Measurements from ENCODE around the gene PARP14. TPM values are rescaled to one million over a fixed set of nuclear protein-coding genes. Genes with fewer than 3 reads are reported as not detected.

PARP14 gene
- total RNA-seq, 1 experiment from 2014 or later, result 15.5 TPM

DNA sequence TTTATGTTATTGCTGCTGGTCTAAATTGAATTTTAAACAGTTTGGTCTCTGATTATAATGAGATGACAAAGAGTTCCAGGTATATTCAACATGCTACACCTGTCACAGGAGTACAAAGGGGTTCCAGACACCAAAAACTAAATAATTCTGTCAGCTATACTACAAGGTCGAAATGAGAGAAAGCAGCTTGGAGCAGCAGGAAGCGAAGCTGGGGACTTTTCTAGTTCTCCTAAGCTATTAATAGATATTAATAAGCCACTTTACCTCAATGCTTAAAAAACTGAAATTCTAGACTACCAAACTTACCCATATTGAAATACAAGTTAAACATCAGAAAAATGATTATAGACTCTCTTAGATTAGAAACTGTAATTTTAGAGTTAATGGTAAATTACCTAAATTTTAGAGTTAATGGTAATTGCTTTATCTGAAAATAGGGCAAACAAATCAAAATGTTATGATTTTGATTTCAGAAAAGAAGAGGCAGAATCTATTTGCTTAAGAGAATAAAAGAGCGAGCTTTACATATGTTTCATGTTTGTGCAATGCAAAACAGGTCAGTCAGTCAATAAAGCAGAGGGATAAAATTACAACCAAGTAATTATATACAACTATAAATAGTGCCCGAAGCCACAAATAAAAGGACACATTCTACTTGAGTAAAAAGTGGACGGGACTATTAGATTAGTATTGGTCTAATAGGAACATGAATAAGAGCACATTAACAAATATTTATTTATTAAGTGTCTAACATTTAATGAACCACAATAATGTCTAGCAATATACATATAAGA lies 96.2 kb downstream of the PARP14 start:
- no peak for DNase-seq (ENCODE audit: unreplicated experiment)

DNA sequence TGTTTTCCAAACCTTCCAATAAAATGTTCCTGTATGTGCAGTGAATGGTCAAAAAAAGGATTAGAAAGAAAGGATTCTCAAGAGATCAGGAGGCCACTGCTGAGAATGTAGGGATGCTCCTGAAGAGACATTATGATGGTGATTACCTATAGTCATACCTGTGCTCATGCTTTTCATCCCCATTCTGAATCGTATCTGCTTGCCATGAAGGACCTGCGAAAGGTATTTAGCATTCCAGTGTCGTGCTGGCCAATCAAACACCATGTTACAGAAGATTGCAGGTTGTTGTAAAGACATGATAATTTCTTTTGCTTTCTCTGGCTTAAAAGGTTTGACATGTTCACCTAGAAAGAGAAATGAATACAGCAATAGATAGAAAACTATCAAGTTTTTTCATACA lies 96.9 kb downstream of the PARP14 start:
- no peak overlapping the region for H3K4me3 Mint-ChIP-seq (ENCODE audit: unreplicated experiment)
- DNase-seq (ENCODE audit: unreplicated experiment), result no peak
- no peaks in the 10 kb centered on the region for H3K9me3 Mint-ChIP-seq (ENCODE audit: unreplicated experiment)
- TF ChIP-seq, protein P1, sequence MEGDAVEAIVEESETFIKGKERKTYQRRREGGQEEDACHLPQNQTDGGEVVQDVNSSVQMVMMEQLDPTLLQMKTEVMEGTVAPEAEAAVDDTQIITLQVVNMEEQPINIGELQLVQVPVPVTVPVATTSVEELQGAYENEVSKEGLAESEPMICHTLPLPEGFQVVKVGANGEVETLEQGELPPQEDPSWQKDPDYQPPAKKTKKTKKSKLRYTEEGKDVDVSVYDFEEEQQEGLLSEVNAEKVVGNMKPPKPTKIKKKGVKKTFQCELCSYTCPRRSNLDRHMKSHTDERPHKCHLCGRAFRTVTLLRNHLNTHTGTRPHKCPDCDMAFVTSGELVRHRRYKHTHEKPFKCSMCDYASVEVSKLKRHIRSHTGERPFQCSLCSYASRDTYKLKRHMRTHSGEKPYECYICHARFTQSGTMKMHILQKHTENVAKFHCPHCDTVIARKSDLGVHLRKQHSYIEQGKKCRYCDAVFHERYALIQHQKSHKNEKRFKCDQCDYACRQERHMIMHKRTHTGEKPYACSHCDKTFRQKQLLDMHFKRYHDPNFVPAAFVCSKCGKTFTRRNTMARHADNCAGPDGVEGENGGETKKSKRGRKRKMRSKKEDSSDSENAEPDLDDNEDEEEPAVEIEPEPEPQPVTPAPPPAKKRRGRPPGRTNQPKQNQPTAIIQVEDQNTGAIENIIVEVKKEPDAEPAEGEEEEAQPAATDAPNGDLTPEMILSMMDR (IDR thresholded peaks at IDR 0.05; ENCODE audit: unreplicated experiment), result no peak
- intact Hi-C loops (cut with micrococcal nuclease), result no loop called here
- no peak overlapping the region for H3K27ac Mint-ChIP-seq (ENCODE audit: low read depth, unreplicated experiment)
- ChIA-PET POLR2A (no interaction called here), CTCF (no interaction called here)
- H3K27me3 Mint-ChIP-seq (ENCODE audit: insufficient read depth, unreplicated experiment), result no peaks in the 10 kb centered on the region
- H3K4me1 Mint-ChIP-seq (ENCODE audit: insufficient read depth, unreplicated experiment), result peaks cover 7% of the 10 kb centered on the region
- no peaks in the 10 kb centered on the region for H3K36me3 Mint-ChIP-seq (ENCODE audit: insufficient read depth, unreplicated experiment)
- BruUV-seq (replicated peaks), result no TSS peak

More for the DNA sequence above, 96.2 kb downstream of the PARP14 start:
- Mint-ChIP-seq H3K36me3 (ENCODE audit: insufficient read depth, unreplicated experiment) (no peaks in the 10 kb centered on the region), H3K27ac (ENCODE audit: low read depth, unreplicated experiment) (no peak overlapping the region), H3K27me3 (ENCODE audit: insufficient read depth, unreplicated experiment) (no peaks in the 10 kb centered on the region), H3K4me3 (ENCODE audit: unreplicated experiment) (no peak overlapping the region), H3K4me1 (ENCODE audit: insufficient read depth, unreplicated experiment) (peaks cover 7% of the 10 kb centered on the region), H3K9me3 (ENCODE audit: unreplicated experiment) (no peaks in the 10 kb centered on the region)
- TF ChIP-seq, protein P1 (IDR thresholded peaks at IDR 0.05; ENCODE audit: unreplicated experiment), result no peak
- intact Hi-C loops (cut with micrococcal nuclease), result no loop called here
- POLR2A ChIA-PET, result no interaction called here
- BruUV-seq (replicated peaks), result no TSS peak
- CTCF ChIA-PET, result interaction anchor here (0.5 to 1.9 kb wide), 4 partner anchors 15 to 251 kb away, joined by 3 to 6 read pairs (median 3); partner anchors contain the start of gene SEMA5B

Other genes starting within 250 kb of the PARP14 start
- 101 and 104 TPM in 2 replicates for gene KPNA1, start 165.9 kb upstream of the PARP14 start, total RNA-seq (2022)
- gene PARP9, start 116.5 kb upstream of the PARP14 start, total RNA-seq (2022), result 6.3 and 11.9 TPM in 2 replicates
- gene DTX3L, start 116.5 kb upstream of the PARP14 start, total RNA-seq (2022), result 19.0 and 19.1 TPM in 2 replicates
- not detected in 2 replicates for gene PARP15, start 103.2 kb upstream of the PARP14 start, total RNA-seq (2022)
- 11.3 and 15.2 TPM in 2 replicates for gene HSPBAP1, start 113.0 kb downstream of the PARP14 start, total RNA-seq (2022)
- 10.4 and 11.4 TPM in 2 replicates for gene SLC49A4, start 114.2 kb downstream of the PARP14 start, total RNA-seq (2022)

Data from MCF 10A (cell line).